Measurements from ENCODE around the gene EXOC2.

EXOC2 gene

DNA sequence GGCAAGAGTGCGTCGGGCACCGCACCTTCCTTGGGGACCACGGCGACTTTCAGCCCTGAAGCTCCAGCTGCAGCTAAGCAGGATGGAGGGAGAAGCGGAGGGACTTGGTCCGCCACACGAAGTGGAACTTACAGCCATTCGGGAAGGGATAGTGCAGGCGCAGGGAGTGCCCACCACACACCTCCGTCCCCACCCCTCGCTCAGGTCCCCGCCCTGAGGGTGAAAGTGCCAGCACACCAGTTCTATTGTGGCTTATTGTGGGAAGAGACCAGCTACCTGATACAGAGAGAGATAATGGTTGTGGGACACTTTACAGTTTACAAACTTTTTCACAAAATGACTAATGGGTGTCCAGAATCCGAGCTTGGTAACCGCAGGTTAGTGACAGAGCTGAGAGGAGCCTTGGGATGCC, 225.3 kb downstream of the EXOC2 start:
- DNase-seq (ENCODE audit: low read depth): no peak

DNA sequence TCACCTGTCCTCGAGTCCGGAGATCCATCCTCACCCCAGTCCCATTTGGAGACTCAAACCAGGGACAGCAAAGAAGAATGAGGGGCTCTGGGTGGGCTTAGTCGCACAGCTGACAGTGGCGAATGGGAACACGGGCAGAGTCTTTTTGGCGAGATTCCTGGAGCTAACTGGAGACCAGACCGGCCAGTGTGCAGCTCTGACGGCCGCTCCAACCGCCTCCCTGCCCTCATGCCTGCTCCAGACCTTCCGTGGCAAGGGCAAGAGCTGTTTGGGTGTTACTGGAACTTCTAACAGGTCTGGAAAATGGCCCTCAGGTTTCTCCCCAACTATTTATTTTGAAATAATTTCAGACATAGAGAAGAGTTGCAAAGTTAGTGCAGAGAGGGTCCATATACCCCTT, 225.8 kb downstream of the EXOC2 start:
- no peak for DNase-seq (ENCODE audit: low read depth)

DNA sequence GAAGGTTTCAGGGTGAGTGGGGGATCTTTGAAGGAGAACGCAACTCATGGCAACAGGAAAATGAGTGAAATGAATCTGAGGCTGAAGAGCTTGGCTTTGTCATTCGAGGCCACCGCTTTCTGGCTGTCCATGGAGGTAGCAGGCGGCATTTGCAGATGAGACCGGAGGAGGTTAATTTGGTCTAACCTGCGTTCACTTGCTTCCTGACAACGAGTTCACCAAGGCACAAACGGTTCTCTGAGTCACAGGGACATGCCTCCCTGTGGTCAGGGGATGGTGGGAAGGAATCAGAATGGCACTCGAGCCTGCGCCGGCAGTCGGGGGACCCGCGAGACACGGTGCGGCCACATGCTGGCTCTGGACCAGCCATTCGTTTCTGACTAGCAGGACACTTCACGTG, 226.4 kb downstream of the EXOC2 start:
- DNase-seq (ENCODE audit: low read depth): no peak

DNA sequence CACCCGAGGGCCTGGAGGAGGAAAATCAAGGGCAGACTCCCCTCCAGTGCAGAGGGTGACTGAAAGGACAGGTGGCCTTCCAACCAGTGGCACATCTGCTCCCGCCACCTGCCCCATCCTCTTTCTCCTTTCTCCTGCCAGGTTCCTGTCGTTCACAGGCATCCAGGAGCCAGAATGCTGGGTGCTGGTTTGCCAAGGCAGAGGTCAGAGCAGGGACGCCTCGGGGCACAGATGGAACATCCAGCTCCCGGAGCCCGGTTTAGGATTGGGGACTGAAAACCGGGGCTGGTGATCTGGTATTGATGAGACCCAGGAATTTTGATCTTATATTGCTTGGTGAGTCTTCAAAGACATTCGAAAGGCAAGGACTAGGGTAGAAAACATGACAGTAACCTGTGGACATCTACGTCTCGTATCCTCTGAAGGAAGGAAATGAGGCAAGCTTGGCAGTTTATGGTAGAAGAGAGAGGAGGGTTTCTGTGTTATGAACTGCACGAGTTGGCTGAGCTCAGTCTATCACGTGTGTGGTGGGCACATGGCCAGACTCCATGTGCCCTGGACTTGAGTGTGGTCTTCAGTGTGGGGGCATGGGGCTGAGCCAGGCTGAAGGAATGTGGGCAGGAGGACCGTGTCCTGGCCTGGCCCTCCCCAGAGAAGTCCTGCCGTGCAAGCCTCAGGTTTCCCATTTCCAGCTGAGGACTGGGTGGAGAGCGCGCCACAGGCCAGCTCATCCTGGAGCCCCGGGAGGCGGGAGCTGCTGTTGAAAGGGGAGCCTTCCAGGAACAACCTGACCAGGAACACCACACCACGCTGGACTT, 227.2 kb downstream of the EXOC2 start:
- no peak for DNase-seq (ENCODE audit: low read depth)

DNA sequence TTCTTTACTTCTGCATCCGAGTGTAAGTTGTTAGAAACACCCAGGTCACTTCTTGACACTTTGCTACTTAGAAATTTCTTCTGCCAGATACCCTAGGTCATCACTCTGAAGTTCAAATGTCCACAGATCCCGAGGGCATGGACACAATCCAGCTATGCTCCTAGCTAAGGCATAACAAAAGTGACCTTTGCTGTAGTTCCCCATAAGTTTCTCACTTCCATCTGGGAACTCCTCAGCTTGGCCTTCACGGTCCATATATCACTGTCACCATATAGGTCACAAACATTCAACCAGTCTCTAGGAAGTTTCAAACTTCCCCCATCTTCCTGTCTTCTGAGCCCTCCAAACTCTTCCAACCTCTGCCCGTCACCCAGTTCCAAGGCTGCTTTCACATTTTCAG, 236.1 kb downstream of the EXOC2 start:
- no peak for DNase-seq (ENCODE audit: low read depth)

DNA sequence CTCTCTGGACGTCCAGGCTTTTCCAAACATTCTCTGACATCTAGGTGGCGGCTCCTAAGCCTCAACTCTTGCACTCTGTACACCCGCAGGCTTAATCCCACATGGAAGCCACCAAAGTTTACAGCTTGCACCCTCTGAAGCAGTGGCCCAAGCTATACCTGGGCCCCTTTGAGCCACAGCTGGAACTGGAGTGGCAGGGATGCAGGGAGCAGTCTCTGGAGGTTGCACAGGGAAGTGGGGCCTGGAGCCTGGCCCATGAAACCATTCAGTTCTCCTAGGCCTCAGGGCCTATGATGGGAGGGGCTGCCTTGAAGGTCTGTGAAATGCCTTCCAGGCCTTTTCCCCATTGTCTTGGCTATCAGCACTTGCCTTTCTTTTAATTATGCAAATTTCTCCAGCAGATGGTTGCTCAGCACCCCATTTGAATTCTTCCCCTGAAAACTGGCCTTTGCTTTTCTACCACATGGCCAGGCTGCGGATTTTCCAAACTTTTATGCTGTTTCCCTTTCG, 236.5 kb downstream of the EXOC2 start:
- no peak for DNase-seq (ENCODE audit: low read depth)

DNA sequence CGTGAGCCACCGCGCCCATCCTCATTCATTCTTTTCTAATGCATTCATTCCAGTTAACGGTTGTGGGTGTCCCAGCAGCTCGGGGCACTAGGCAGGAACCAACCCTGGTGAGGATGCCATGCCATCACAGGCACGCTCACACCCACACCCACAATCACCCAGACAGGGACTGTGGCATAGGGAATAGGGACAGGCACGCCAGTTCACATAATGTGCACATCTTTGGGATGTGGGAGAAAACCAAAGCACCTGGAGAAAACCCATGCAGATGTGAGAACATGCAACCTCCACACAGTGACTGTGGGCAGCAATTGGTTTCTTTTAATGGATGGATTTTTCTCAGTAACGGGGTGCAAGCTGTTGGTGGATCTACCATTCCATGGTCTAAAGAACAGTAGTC, 237.1 kb downstream of the EXOC2 start:
- no peak for DNase-seq (ENCODE audit: low read depth)

DNA sequence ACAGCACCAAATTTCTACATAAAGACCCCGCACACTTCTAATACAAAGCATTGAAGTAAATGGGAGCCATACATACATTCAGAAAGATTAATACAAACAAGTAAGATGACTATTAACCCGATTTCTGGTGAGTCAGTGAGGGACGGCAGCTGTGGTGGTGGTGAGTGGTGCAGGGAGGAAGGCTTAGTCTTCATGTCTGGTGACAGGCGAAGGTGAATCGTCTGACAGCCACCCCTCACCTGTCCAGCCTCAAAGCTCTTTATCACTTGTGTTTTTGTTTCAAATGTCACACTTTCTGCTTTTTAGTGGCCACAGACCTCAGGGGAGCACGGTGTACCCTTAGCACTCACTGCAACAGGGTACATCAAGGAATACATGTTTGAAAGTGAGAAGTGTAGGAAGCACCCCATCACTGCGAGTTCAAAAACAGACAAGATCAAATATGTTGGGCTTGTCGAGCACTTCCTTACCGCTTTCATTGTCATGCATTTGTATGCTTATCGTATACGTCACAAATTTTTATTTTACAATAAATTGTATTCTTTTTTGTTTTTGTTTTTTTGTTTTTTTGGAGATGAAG, 237.8 kb downstream of the EXOC2 start:
- no peak for DNase-seq (ENCODE audit: low read depth)

DNA sequence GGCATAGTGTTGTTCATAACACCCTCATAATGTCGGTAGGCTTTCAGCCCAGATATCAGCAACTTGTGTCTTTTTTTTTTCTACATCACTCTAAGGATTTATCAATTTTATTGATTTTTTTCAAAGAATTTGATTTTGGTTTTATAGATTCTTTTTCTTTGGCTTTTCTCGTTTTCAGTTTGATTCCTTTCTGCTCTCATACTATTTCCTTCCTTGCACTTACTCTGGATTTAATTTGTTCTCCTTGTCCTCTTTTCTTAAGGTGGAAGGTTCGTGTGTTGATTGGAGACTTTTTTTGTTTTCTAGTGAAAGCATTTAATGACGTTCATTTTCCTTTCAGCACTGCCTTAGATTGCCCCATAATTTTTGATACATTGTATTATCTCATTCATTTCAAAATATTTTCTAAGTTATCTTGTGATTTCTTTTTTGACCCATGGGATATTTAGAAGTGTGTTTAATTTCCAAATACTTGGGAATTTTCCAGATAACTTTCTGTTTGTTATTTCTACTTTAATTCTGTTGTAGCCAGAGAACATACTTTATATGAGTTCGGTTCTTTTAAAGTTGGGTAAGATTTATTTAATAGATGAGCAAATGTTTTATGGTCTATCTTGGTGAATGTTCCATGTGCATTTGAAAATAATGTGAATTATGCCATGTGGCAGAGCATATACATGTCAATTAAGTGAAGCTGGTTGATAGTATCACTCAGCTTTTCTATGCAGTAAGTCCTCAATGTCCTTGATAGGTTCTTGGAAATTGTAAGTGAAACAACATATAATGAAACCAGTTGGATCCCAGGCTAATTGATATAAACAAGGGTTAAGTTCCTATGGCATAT, 238.6 kb downstream of the EXOC2 start:
- no peak for DNase-seq (ENCODE audit: low read depth)

DNA sequence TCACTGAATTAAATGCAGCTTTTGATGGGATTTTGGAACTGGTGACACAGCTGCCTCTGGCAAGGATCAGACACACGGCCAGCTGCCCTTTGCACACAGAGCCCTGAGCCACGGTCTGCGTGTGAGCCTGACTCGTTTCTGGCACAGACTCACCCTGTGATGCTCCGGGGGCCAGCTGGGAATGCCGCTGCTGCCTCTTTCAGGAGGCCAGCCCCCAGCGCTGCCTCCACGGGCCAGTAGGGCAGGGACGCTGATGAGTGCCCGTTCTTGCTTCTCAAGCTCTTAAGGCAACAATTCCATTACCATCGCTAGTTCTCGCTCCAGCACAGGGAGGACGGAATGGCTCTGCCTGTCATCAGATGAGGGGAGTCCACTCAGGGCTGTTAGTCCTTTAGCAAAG, 239.8 kb downstream of the EXOC2 start:
- DNase-seq (ENCODE audit: low read depth): no peak

DNA sequence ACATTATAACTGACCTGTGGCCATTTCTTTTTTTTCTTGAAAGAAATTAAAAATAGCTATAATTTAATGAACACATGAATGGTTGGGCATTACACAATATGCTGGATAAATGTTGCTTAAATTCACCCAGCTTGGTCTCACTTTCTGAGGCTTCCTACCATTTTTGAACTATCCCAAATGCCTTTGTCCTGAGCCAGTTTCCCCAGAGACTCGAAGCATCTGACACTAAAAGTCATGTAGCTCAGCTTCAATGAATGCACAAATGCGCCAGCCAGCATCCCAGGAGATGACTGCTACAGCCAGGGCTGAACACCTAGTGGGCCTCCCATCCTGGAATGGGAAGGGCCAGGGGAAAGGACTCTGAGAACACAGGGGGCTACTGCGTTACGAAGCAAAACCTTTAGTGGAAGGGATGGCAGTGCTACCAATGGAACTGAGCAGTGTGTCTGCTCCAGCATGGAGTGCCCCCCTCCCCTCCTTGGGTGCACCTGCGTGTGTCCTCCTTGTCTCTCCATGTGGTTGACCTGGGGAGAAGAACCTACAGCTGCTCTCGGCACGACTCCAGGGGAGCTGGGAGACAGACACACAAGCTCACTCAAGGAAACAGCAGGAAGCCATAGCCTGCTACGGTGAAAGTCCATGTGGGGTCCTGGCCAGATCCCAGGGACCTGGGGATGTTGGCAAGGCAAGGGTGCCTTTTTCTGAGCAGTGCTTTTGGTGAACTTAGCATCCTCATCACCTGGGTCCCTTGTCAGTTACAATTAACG, 240.5 kb downstream of the EXOC2 start:
- DNase-seq (ENCODE audit: low read depth): no peak

DNA sequence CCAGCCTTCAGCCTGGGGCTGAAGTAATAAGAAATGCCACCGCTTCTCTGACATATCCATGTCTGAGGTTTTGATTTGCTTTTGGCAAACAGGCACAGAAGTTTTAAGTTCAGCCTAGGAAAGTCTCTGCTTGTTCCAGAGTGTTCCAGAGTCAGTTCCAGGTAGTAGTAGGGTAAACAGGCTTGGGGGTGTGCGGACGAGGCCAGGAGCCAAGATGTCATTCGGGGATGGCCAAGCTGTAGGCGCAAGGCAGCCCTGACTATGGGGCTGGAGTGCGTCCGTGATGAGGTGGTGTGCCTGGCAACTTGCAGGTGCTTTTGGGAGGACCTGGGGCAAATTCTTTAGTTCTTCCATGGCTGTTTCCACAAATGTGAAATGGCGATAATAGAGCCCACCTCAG, 241.1 kb downstream of the EXOC2 start:
- DNase-seq (ENCODE audit: low read depth): no peak

DNA sequence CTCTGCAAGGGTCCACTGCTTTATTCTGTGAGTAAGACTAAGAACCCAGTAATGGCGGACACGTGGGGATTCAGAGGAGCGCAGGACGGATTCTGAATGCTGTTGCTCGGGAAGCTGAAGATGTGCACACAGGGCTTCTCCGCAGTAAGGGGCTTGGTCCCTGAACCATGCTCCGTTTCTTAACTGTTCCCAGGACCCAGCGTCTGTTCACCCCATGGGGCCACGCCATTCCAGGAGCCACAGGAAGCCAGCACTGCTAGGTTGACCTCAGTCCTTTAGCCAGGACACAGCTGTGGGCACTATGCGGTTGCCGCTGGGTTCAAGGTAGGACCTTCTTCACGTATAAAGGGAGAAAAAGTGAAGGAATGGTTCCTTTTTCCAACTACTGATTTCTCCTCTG, 241.6 kb downstream of the EXOC2 start:
- no peak for DNase-seq (ENCODE audit: low read depth)

DNA sequence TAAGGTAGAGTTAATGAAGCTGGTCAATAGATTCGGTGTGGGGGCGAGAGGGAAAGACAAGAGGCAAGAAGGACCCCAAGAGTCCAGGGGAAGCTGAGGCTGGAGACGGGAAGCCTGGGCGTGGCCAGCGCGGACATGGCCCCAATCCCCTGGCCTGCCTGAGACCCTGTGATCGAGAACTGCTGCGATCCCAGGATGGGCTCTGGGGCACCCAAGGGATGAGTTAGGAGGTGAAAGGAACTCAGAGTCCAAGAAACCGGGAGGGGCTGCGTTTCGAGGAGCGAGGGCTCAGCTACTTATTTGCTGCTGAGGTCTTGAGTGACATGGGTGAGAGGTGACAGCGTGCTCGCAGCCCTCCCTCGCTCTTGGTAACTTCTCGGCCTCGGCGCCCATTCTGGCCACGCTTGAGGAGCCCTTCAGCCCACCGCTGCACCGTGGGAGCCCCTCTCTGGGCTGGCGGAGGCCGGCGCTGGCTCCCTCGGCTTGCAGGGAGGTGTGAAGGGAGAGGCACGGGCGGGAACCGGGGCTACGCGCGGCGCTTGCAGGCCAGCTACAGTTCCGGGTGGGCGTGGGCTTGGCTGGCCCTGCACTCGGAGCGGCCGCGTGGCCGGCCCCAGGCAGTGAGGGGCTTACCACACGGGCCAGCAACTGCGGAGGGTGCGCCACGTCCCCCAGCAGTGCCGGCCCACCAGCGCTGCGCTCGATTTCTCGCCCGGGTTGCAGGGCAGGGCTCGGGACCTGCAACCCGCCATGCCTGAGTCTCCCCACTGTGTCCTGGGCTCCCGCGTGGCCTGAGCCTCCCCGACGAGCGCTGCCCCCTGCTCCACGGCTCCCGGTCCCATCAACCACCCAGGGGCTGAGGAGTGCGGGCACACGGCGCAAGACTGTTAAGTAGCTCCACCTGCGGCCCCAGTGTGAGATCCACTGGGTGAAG, 243.2 kb downstream of the EXOC2 start:
- no peak for DNase-seq (ENCODE audit: low read depth)

DNA sequence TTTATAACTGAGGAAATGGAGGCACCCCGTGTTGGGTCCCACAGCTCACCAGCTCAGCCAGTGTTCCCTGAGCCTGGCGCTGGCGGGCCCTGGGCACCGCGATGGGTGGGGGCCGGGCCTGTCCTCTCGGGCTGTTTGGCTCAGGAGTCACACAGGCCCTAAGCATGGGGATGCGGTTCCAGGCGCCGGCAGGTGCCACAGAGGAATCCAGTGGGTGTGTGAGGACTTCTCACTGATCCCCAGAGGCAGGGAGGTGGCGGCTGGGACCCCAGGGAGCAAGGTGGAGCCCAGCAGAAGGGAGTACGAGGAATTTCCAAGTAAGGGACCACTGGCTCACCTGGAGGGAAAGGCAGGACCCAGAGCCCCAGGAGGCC, 243.9 kb downstream of the EXOC2 start:
- no peak for DNase-seq (ENCODE audit: low read depth)

DNA sequence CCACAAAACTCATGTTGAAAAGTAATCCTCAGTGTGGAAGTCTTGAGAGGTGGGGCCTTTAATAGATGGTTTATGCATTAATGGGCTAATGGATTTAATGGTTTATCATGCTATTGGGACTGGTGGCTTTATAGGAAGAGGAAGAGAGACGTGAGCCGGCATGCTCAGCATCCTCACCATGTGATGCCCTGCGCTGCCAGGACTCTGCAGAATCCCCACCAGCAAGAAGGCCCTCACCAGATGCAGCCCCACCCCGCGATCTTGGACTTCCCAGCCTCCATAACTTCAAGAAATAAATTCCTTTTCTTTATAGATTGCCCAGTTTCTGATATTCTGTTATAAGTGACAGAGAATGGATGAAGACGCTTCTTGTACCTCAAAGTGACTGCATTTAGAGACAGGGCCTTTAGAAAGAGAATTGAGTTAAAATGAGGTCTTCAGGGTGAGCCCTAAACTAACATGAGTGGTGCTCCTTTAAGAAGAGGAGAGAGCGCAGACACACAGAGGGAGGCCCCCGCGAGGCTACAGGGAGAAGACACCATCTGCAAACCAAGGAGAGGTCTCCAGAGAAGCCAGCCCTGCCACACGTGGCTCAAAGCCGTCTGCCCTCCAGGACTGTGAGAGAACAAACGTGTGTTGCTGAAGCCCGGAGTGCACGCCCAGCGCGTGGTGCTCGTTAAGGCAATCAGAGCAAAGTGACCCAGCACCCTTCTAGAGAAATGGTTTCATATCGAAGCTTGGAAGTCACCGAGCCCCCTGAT, 244.5 kb downstream of the EXOC2 start:
- no peak for DNase-seq (ENCODE audit: low read depth)

DNA sequence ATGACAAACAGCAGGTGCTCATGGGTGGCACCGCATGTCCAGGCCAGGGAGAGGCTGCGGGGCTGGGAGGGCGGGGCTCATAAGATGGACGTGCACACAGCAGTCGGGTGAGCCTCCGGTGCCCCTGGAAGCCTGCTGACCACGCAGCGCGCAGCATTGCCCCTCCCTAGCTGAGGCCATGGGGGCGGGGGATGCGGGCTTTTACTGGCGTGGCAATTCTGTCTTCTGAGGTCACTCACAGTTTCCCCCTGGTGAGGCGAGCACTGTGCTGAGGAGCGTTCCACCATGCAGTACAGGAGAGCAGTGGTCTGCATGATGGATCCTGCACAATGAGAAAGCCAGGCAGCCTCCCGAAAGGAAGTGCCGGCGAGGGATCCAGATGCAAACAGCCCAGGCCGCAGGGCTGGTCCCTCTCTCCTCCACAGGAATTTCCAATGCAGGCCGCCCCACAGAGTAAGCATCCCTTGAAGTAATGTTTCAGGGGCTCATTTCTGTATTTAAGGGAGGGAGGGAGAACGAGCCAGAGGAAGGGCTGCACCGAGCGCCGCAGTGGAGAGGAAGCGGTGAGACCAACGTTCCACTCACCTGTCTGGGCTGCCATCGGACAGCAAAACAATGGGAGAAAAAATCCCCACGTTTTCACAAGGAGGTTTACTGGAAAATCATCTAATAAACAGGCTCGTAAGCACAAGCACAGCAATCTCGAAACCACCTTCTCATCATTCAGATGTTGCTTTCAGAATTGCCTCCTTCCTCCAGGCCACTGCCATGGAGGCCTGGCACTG, 245.4 kb downstream of the EXOC2 start:
- no peak for DNase-seq (ENCODE audit: low read depth)

DNA sequence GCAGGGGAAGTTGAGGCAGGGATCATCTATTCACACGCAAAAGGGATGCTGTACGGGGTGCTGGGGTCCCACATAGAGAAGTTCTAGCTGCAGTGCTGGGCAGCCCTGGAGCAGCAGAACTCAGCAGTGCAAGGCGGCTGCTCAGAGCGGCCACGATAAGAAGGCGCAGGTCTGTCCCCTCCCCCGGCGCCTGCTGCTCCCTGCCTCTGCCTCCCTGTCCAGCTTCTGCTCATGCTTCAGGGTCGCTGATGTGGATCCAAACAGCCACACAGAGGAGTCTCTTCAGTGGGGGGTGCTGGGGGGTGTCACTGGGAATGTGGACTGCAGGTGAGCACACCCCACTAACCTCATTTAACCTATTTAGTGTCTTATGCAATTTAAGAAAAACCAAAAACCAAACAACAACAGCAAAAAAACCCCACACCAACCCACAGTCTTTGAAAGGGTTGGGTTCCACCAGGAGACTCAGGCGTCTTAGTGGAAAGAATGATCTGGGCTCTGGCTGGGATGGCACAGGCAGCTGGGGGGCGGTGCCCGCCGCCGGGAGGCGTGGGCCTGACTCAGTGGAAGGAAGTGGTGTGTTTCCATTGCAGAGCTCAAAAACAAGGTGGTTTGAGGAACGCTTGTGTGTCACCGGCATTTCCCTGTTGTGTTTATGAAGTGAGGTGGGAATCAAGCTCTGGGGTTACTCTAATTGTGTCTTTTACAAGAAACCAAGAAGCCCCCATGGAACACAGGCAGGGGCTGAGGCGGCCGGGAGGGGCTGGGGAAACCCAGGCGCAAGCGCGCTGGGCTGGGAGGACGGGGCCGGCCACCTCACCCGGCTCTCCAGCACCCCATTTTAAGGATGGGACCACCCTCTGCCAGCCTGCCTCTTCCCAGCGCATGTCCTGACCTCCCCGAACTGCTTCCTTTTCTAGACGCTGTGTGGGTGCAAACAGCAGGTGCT, 246.2 kb downstream of the EXOC2 start:
- no peak for DNase-seq (ENCODE audit: low read depth)
